ENCODE measurements around the gene HMCN2. TPM values are rescaled to one million over a fixed set of nuclear protein-coding genes. Genes with fewer than 3 reads are reported as not detected.

HMCN2 gene
- total RNA-seq, 1 experiment from 2014 or later, result 1.6 TPM

DNA sequence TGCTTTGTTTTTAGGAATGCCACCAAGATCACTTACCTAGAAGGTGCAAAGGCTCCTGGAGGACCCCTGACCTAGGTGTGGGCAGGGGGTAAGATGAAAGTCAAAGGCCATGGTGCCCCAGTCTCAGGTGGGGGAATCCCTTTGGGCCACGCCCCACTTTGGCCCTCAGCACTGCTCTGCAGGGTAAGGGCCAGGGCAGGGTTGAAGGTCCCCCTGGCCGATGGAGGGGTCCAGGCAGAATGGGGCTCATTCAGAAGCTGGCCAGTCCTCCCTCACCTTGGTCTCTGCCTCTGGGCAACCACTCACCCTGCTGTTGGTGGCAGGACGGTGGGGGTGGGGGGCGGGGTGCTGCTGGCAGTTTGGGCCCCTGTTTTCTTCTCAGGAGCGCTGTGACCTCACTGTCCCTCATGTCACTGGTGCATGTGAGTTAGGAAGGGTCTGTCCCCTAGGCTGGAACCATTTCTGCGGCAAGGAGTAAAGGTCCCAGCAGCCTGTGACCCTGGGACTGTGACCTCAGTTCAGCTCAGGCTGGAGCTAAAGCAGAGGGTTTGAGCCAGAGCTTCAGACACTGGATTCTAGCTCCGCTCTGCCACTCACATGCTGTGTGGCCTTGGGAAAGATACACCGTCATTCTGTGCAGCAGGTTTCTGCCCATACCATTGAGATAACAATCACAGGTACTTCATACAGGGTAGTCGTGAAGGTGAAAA, 177.3 kb downstream of the HMCN2 start:
- DNase-seq, result no peak
- Histone ChIP-seq H2AFZ (no peak overlapping the region), H3K36me3 (ENCODE audit: low read depth) (no peaks in the 10 kb centered on the region), H3K27ac (no peak overlapping the region), H3K4me2 (no peak overlapping the region), H3F3A (ENCODE audit: insufficient read depth, low read depth) (peaks cover 7% of the 10 kb centered on the region; the same call in 1 of the 2 replicates), H3K9me3 (ENCODE audit: insufficient read depth, low read depth) (no peaks in the 10 kb centered on the region), H3K9me2 (ENCODE audit: insufficient read depth) (no peaks in the 10 kb centered on the region), H4K20me1 (ENCODE audit: insufficient read depth) (no peaks in the 10 kb centered on the region), H3K4me3 (no peak overlapping the region), H3K27me3 (ENCODE audit: insufficient read depth, low read depth) (no peaks in the 10 kb centered on the region), H3K4me1 (replicated peaks; ENCODE audit: insufficient read depth) (peaks cover 23% of the 10 kb centered on the region), H3K79me2 (ENCODE audit: low read depth) (peaks cover 6% of the 10 kb centered on the region; the same call in 1 of the 2 replicates)
- intact Hi-C loops (cut with micrococcal nuclease; ENCODE audit: unreplicated experiment), result no loop called here
- BruUV-seq (replicated peaks), result no TSS peak
- TF ChIP-seq, protein P1, sequence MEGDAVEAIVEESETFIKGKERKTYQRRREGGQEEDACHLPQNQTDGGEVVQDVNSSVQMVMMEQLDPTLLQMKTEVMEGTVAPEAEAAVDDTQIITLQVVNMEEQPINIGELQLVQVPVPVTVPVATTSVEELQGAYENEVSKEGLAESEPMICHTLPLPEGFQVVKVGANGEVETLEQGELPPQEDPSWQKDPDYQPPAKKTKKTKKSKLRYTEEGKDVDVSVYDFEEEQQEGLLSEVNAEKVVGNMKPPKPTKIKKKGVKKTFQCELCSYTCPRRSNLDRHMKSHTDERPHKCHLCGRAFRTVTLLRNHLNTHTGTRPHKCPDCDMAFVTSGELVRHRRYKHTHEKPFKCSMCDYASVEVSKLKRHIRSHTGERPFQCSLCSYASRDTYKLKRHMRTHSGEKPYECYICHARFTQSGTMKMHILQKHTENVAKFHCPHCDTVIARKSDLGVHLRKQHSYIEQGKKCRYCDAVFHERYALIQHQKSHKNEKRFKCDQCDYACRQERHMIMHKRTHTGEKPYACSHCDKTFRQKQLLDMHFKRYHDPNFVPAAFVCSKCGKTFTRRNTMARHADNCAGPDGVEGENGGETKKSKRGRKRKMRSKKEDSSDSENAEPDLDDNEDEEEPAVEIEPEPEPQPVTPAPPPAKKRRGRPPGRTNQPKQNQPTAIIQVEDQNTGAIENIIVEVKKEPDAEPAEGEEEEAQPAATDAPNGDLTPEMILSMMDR (conservative IDR thresholded peaks at IDR 0.05), result no peak
- no peak for TF ChIP-seq EZH2 (IDR thresholded peaks at IDR 0.05; ENCODE audit: low read depth)
- ChIA-PET POLR2A (ENCODE audit: unreplicated experiment) (no interaction called here), CTCF (no interaction called here)

- H3F3A ChIP-seq (ENCODE audit: insufficient read depth, low read depth), result peaks cover 7% of the 10 kb centered on the region; the same call in 1 of the 2 replicates
- no peak overlapping the region for H3K27ac ChIP-seq
- TF ChIP-seq, protein P1 (conservative IDR thresholded peaks at IDR 0.05), result no peak
- no peak for TF ChIP-seq EZH2 (IDR thresholded peaks at IDR 0.05; ENCODE audit: low read depth)
- no peaks in the 10 kb centered on the region for H3K27me3 ChIP-seq (ENCODE audit: insufficient read depth, low read depth)
- BruUV-seq (replicated peaks), result no TSS peak
- H3K4me1 ChIP-seq (replicated peaks; ENCODE audit: insufficient read depth), result peaks cover 28% of the 10 kb centered on the region
- no peak overlapping the region for H3K4me3 ChIP-seq
- DNase-seq, result no peak
- intact Hi-C loops (cut with micrococcal nuclease; ENCODE audit: unreplicated experiment), result no loop called here
- H4K20me1 ChIP-seq (ENCODE audit: insufficient read depth), result no peaks in the 10 kb centered on the region
- no peak overlapping the region for H2AFZ ChIP-seq
- CTCF ChIA-PET, result no interaction called here
- no peaks in the 10 kb centered on the region for H3K9me2 ChIP-seq (ENCODE audit: insufficient read depth)
- H3K79me2 ChIP-seq (ENCODE audit: low read depth), result peaks cover 7% of the 10 kb centered on the region; the same call in 1 of the 2 replicates
- H3K9me3 ChIP-seq (ENCODE audit: insufficient read depth, low read depth), result no peaks in the 10 kb centered on the region
- H3K36me3 ChIP-seq (ENCODE audit: low read depth), result no peaks in the 10 kb centered on the region
- POLR2A ChIA-PET (ENCODE audit: unreplicated experiment), result no interaction called here
- no peak overlapping the region for H3K4me2 ChIP-seq
These were observed 177.9 kb downstream of the HMCN2 start for GRCh38 chr9:130443456-130443801.

- Histone ChIP-seq H3K79me2 (ENCODE audit: low read depth) (peaks cover 7% of the 10 kb centered on the region; the same call in 1 of the 2 replicates), H3K36me3 (ENCODE audit: low read depth) (no peaks in the 10 kb centered on the region), H4K20me1 (ENCODE audit: insufficient read depth) (no peaks in the 10 kb centered on the region), H3K27me3 (ENCODE audit: insufficient read depth, low read depth) (no peaks in the 10 kb centered on the region), H3K4me1 (replicated peaks; ENCODE audit: insufficient read depth) (peaks cover 32% of the 10 kb centered on the region), H3K4me2 (peak overlapping the region; percentile 99; the same call in 1 of the 2 replicates), H3K27ac (no peak overlapping the region), H2AFZ (no peak overlapping the region), H3F3A (ENCODE audit: insufficient read depth, low read depth) (peaks cover 7% of the 10 kb centered on the region; the same call in 1 of the 2 replicates), H3K9me2 (ENCODE audit: insufficient read depth) (no peaks in the 10 kb centered on the region), H3K4me3 (peak overlapping the region; percentile 87; the same call in 1 of the 2 replicates), H3K9me3 (ENCODE audit: insufficient read depth, low read depth) (no peaks in the 10 kb centered on the region)
- TF ChIP-seq EZH2 (IDR thresholded peaks at IDR 0.05; ENCODE audit: low read depth), result no peak
- TF ChIP-seq, protein P1 (conservative IDR thresholded peaks at IDR 0.05), result no peak
- ChIA-PET POLR2A (ENCODE audit: unreplicated experiment) (no interaction called here), CTCF (no interaction called here)
- BruUV-seq (replicated peaks), result no TSS peak
- intact Hi-C loops (cut with micrococcal nuclease; ENCODE audit: unreplicated experiment), result loop anchor here (1.0 kb wide), 1 partner anchor 92 kb away; no protein-coding TSS in a partner anchor
- DNase-seq, result no peak
These were observed 178.4 kb downstream of the HMCN2 start for GRCh38 chr9:130443840-130444492.
